Common myeloid progenitor, CD34-positive (primary cell): Measurements from ENCODE around the gene GOT1.

Experiments used
- CTCF ChIA-PET: fragments of 350-600 bp; sonication (Branson Sonifier 250); formaldehyde crosslinking; loops from one replicate; lab custom pipeline; 2021; ENCODE audit warnings: antibody characterized with exemption; lab: Charles Lee
- POLR2A ChIA-PET: fragments of 350-600 bp; sonication (Branson Sonifier 250); formaldehyde crosslinking; loops from one replicate; lab custom pipeline; 2021; ENCODE audit warnings: antibody characterized with exemption; lab: Charles Lee
- DNase-seq, 3 donors: peaks; one replicate each; pipeline versions ENCODE4 v3.0.0 to v3.0.0-alpha.2; 2013
- H3K27ac ChIP-seq, 2 experiments: 1 replicate in 1 of 2; 2 replicates in 1 of 2; pipeline ENCODE4 v1.7.0; 2013; ENCODE audit warnings: inconsistent platforms in 2 of 2, low read length in 2 of 2, mild to moderate bottlenecking in 2 of 2, low read depth in 1 of 2, moderate library complexity in 1 of 2; ENCODE audit not compliant: severe bottlenecking in 2 of 2, insufficient read depth in 1 of 2, poor library complexity in 1 of 2
- H3K27me3 ChIP-seq, 5 experiments: replicated peaks in 2 of 5; 1 replicate in 3 of 5; 2 replicates in 2 of 5; pipeline versions ENCODE4 v1.6.1 to v1.7.0; 2013; ENCODE audit warnings: low read length in 4 of 5, mild to moderate bottlenecking in 2 of 5, moderate library complexity in 2 of 5, inconsistent platforms in 1 of 5; ENCODE audit not compliant: insufficient read depth in 5 of 5, control insufficient read depth in 4 of 5
- H3K36me3 ChIP-seq, 4 experiments: 1 replicate in 2 of 4; 2 replicates in 2 of 4; pipeline versions ENCODE4 v1.6.1 to v1.7.0; 2013; ENCODE audit warnings: low read length in 3 of 4, control low read depth in 1 of 4, mild to moderate bottlenecking in 1 of 4; ENCODE audit not compliant: control insufficient read depth in 4 of 4, insufficient read depth in 4 of 4
- H3K4me1 ChIP-seq, 4 experiments: 1 replicate in 3 of 4; 2 replicates in 1 of 4; pipeline versions ENCODE4 v1.6.1 to v1.7.1; 2013; ENCODE audit warnings: low read length in 3 of 4, mild to moderate bottlenecking in 3 of 4, control low read depth in 1 of 4, inconsistent platforms in 1 of 4, moderate library complexity in 1 of 4; ENCODE audit not compliant: control insufficient read depth in 4 of 4, insufficient read depth in 4 of 4; ENCODE audit errors: control extremely low read depth in 1 of 4
- H3K4me3 ChIP-seq, 7 experiments: 1 replicate in 4 of 7; 2 replicates in 3 of 7; pipeline versions ENCODE4 v1.5.1 to v1.7.0; 2013; ENCODE audit warnings: mild to moderate bottlenecking in 7 of 7, low read length in 6 of 7, moderate library complexity in 6 of 7, inconsistent platforms in 2 of 7, low read depth in 2 of 7, control low read depth in 1 of 7; ENCODE audit not compliant: insufficient read depth in 4 of 7, control insufficient read depth in 1 of 7; ENCODE audit errors: extremely low read depth in 1 of 7
- H3K9me3 ChIP-seq, 5 experiments: 1 replicate in 4 of 5; 2 replicates in 1 of 5; pipeline versions ENCODE4 v1.6.1 to v1.7.1; 2013; ENCODE audit warnings: low read length in 4 of 5, mild to moderate bottlenecking in 2 of 5, inconsistent platforms in 1 of 5, low read depth in 1 of 5, moderate library complexity in 1 of 5; ENCODE audit not compliant: control insufficient read depth in 4 of 5, insufficient read depth in 2 of 5; ENCODE audit errors: control extremely low read depth in 1 of 5
- WGBS: methylation state at CpG from one replicate; pipeline ENCODE4 v1.1.5; 2013; ENCODE audit not compliant: insufficient coverage; 5-methylcytosine and 5-hydroxymethylcytosine counted together

The GOT1 gene

DNA sequence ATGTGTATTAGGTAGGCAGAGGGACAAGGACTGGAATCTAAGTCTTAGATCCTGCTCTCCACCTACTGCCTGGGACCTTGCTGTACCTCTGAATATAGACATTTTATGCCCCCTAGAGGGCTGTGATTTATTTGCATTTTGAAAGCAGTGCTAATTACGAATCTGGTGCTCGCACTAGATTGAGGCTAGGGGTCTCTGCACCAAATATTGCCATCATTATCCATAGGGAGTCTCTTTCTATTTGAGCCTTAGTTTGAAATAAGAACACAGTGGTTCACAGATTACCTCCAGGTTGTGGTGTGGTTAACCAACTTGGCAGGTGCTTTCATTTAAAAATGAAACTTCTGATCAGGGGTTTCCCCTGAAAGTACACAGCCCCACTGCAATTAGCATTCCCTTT, 59.4 kb downstream of the GOT1 start:
- peak; percentile 26 to 46 (median 45) for DNase-seq
- peaks cover 0 to 4% (median 4%) of the 10 kb centered on the region in 4 experiments for H3K4me1 ChIP-seq
- no peaks in the 10 kb centered on the region for H3K9me3 ChIP-seq
- H3K27me3 ChIP-seq: no peaks in the 10 kb centered on the region
- H3K4me3 ChIP-seq: no peak overlapping the region
- ChIA-PET POLR2A (no interaction called here), CTCF (interaction anchor here (1.3 kb wide), 1 partner anchor 20 kb away, joined by 3 read pairs; no protein-coding TSS in a partner anchor)
- H3K27ac ChIP-seq: no peak overlapping the region
- WGBS: no CpG with 5 or more reads among the region's 2 CpGs
- H3K36me3 ChIP-seq: no peaks in the 10 kb centered on the region

DNA sequence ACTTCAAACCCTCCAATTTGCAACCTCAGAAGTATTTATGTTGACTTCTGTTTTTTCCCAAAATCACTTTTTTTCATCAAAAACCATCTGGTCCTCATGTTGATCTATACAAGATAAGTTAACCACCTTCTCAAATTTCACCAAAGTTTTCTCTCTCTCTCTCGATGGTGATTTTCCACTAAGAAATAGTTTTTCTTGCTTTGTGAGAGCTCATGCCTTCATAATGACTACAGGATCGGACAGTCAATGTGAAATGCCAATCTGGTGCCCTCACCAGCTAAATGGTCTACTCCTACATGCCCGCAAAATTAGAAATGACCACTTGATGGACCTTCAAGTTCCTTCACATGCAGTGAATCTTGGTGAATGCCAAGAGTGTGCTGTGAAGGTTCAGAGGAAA, 60.9 kb downstream of the GOT1 start:
- no peak overlapping the region for H3K27ac ChIP-seq
- no peaks in the 10 kb centered on the region for H3K9me3 ChIP-seq
- ChIA-PET POLR2A (no interaction called here), CTCF (no interaction called here)
- H3K4me1 ChIP-seq: peaks cover 0 to 4% (median under 1%) of the 10 kb centered on the region in 4 experiments
- no CpG with 5 or more reads among the region's 3 CpGs for WGBS
- no peaks in the 10 kb centered on the region for H3K27me3 ChIP-seq
- DNase-seq: no peak
- no peak overlapping the region for H3K4me3 ChIP-seq
- no peaks in the 10 kb centered on the region for H3K36me3 ChIP-seq

- H3K4me1 ChIP-seq: peaks cover 0 to 4% (median 0%) of the 10 kb centered on the region in 4 experiments
- no peaks in the 10 kb centered on the region for H3K27me3 ChIP-seq
- no peaks in the 10 kb centered on the region for H3K9me3 ChIP-seq
- DNase-seq: no peak
- 94% methylated on average over 5 of the region's 5 CpGs for WGBS
- H3K4me3 ChIP-seq: no peak overlapping the region
- ChIA-PET CTCF (no interaction called here), POLR2A (no interaction called here)
- no peaks in the 10 kb centered on the region for H3K36me3 ChIP-seq
- H3K27ac ChIP-seq: no peak overlapping the region
Measured at GRCh38 chr10:99369126-99369525, 61.3 kb downstream of the GOT1 start.

GRCh38 chr10:99368646-99369045, 61.8 kb downstream of the GOT1 start:
- no peaks in the 10 kb centered on the region for H3K9me3 ChIP-seq
- CTCF ChIA-PET: no interaction called here
- H3K4me3 ChIP-seq: no peak overlapping the region
- no peak overlapping the region for H3K27ac ChIP-seq
- POLR2A ChIA-PET: interaction anchor here (0.6 kb wide), 1 partner anchor 13 kb away, joined by 3 read pairs; no protein-coding TSS in a partner anchor
- H3K27me3 ChIP-seq: no peaks in the 10 kb centered on the region
- no peaks in the 10 kb centered on the region for H3K36me3 ChIP-seq
- no peak for DNase-seq
- 89% methylated on average over 1 of the region's 1 CpG for WGBS
- peaks cover 0 to 4% (median 0%) of the 10 kb centered on the region in 4 experiments for H3K4me1 ChIP-seq

- CTCF ChIA-PET: interaction anchor here (0.6 kb wide), 1 partner anchor 55 kb away, joined by 4 read pairs; no protein-coding TSS in a partner anchor
- no peaks in the 10 kb centered on the region for H3K27me3 ChIP-seq
- POLR2A ChIA-PET: no interaction called here
- peaks cover 0 to 4% (median 0%) of the 10 kb centered on the region in 4 experiments for H3K4me1 ChIP-seq
- no peaks in the 10 kb centered on the region for H3K9me3 ChIP-seq
- no peak for DNase-seq
- WGBS: no CpG with 5 or more reads among the region's 2 CpGs
- no peak overlapping the region for H3K4me3 ChIP-seq
- no peak overlapping the region for H3K27ac ChIP-seq
- peaks cover 0 to 9% (median 3%) of the 10 kb centered on the region in 4 experiments for H3K36me3 ChIP-seq
Measured at GRCh38 chr10:99366666-99367065, 63.8 kb downstream of the GOT1 start.

DNA sequence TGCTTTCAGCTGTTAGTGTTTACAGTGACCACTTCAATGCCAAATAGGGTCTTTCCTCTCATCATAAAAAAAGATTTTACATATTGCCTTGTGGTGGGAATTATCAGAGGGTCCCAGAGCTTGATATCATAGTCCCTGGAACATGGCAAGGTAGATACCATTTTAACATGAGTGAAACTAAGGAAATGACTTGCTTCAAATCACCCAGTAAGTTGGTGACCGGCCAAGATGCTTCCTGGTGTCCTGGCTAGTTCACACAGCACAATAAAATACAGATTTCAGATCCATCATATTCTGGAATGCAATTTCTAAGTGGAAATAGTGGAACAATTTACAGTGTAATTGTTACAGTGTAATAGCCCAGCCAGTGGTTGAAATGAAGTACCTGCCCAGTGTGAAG, 64.7 kb downstream of the GOT1 start:
- ChIA-PET CTCF (no interaction called here), POLR2A (no interaction called here)
- Histone ChIP-seq H3K27me3 (no peaks in the 10 kb centered on the region), H3K4me1 (no peaks in the 10 kb centered on the region), H3K36me3 (peaks cover 0 to 12% (median 4%) of the 10 kb centered on the region in 4 experiments), H3K4me3 (no peak overlapping the region), H3K27ac (no peak overlapping the region), H3K9me3 (no peaks in the 10 kb centered on the region)
- WGBS: no CpG with 5 or more reads among the region's 1 CpG
- peak in 2 of 3 donors; percentile 37 to 54 for DNase-seq

DNA sequence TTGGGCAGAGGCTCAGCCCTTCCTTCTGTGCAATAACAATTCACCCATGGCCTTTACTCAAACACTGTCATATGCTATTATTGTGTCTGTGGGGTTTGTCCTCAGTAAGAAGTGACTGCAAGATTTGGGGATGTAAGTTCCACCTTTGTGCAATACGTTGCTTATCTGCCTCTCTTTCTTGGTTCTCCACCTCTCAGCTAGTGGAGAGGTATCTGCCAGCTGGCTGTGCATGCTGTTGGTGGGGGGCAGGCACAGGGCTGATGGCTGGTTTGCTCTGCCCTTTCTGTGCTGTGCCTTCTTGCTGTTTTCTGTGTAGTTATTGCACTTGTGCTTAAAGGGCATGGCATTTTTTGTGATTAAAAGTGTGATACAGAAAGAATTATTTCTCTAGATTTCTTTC, 65.1 kb downstream of the GOT1 start:
- H3K4me1 ChIP-seq: no peaks in the 10 kb centered on the region
- no peak for DNase-seq
- no peak overlapping the region for H3K4me3 ChIP-seq
- no peak overlapping the region for H3K27ac ChIP-seq
- H3K36me3 ChIP-seq: peaks cover 0 to 14% (median 5%) of the 10 kb centered on the region in 4 experiments
- ChIA-PET CTCF (no interaction called here), POLR2A (no interaction called here)
- H3K27me3 ChIP-seq: no peaks in the 10 kb centered on the region
- WGBS: 57% methylated on average over 1 of the region's 1 CpG
- H3K9me3 ChIP-seq: no peaks in the 10 kb centered on the region
